ENCODE measurements around the gene SLC9A3. TPM values are rescaled to one million over a fixed set of nuclear protein-coding genes. Genes with fewer than 3 reads are reported as not detected.

SLC9A3 gene
- total RNA-seq, 1 donor from 2014 or later = 1.6 TPM

GRCh38 chr5:463952-464351 is 60.3 kb downstream of the SLC9A3 start:
- H3K36me3 ChIP-seq (ENCODE audit: control insufficient read depth, insufficient read depth, low read length) = peaks cover 16% of the 10 kb centered on the region
- no peak overlapping the region for H3K4me3 ChIP-seq (ENCODE audit: low read depth, low read length)
- no peak for DNase-seq (ENCODE audit: low read depth)
- no peaks in the 10 kb centered on the region for H3K27me3 ChIP-seq (ENCODE audit: control insufficient read depth, insufficient read depth, low read length)
- FAIRE-seq = no peak
- no peak for TF ChIP-seq CTCF (IDR thresholded peaks at IDR 0.05; ENCODE audit: insufficient read depth, low read length, severe bottlenecking)

GRCh38 chr5:463301-463700 is 60.9 kb downstream of the SLC9A3 start:
- no peak for FAIRE-seq
- Histone ChIP-seq H3K4me3 (ENCODE audit: low read depth, low read length) (no peak overlapping the region), H3K27me3 (ENCODE audit: control insufficient read depth, insufficient read depth, low read length) (no peaks in the 10 kb centered on the region), H3K36me3 (ENCODE audit: control insufficient read depth, insufficient read depth, low read length) (peaks cover 16% of the 10 kb centered on the region)
- no peak for DNase-seq (ENCODE audit: low read depth)
- TF ChIP-seq CTCF (IDR thresholded peaks at IDR 0.05; ENCODE audit: insufficient read depth, low read length, severe bottlenecking) = no peak

GRCh38 chr5:462051-462481 is 62.2 kb downstream of the SLC9A3 start:
- Histone ChIP-seq H3K4me3 (ENCODE audit: low read depth, low read length) (no peak overlapping the region), H3K27me3 (ENCODE audit: control insufficient read depth, insufficient read depth, low read length) (no peaks in the 10 kb centered on the region), H3K36me3 (ENCODE audit: control insufficient read depth, insufficient read depth, low read length) (peaks cover 18% of the 10 kb centered on the region)
- DNase-seq (ENCODE audit: low read depth) (no peak), FAIRE-seq (no peak)
- TF ChIP-seq CTCF (IDR thresholded peaks at IDR 0.05; ENCODE audit: insufficient read depth, low read length, severe bottlenecking) = no peak

GRCh38 chr5:460273-460625 is 64.0 kb downstream of the SLC9A3 start:
- FAIRE-seq (no peak), DNase-seq (ENCODE audit: low read depth) (no peak)
- no peak overlapping the region for H3K4me3 ChIP-seq (ENCODE audit: low read depth, low read length)
- H3K36me3 ChIP-seq (ENCODE audit: control insufficient read depth, insufficient read depth, low read length) = peaks cover 18% of the 10 kb centered on the region
- no peak for TF ChIP-seq CTCF (IDR thresholded peaks at IDR 0.05; ENCODE audit: insufficient read depth, low read length, severe bottlenecking)
- no peaks in the 10 kb centered on the region for H3K27me3 ChIP-seq (ENCODE audit: control insufficient read depth, insufficient read depth, low read length)

GRCh38 chr5:459562-460272 is 64.5 kb downstream of the SLC9A3 start:
- peak; percentile 28 for FAIRE-seq
- peaks cover 21% of the 10 kb centered on the region for H3K36me3 ChIP-seq (ENCODE audit: control insufficient read depth, insufficient read depth, low read length)
- TF ChIP-seq CTCF (IDR thresholded peaks at IDR 0.05; ENCODE audit: insufficient read depth, low read length, severe bottlenecking) = no peak

More at GRCh38 chr5:459562-460272, 64.5 kb downstream of the SLC9A3 start:
- no peaks in the 10 kb centered on the region for H3K27me3 ChIP-seq (ENCODE audit: control insufficient read depth, insufficient read depth, low read length)
- DNase-seq (ENCODE audit: low read depth) = no peak
- H3K4me3 ChIP-seq (ENCODE audit: low read depth, low read length) = no peak overlapping the region
